GM19455 (cell line): ENCODE measurements around the gene FFAR3.

ENCODE experiments used
- ATAC-seq: cut with Tn5 transposase; IDR thresholded peaks from one replicate; pipeline ENCODE4 v1.9.1; 2021; ENCODE audit not compliant: unreplicated experiment

Gene FFAR3

GRCh38 chr19:35329323-35329722, 28.9 kb upstream of the FFAR3 start:
- ATAC-seq: no peak

GRCh38 chr19:35330475-35330874, 27.8 kb upstream of the FFAR3 start:
- ATAC-seq: no peak

- ATAC-seq: no peak
Observed at GRCh38 chr19:35331551-35332214, 26.6 kb upstream of the FFAR3 start.

GRCh38 chr19:35332817-35333216, 25.4 kb upstream of the FFAR3 start:
- ATAC-seq: no peak

- ATAC-seq: no peak
Observed at GRCh38 chr19:35334144-35334753, 24.0 kb upstream of the FFAR3 start.

GRCh38 chr19:35336166-35336955, 21.9 kb upstream of the FFAR3 start:
- ATAC-seq: no peak

GRCh38 chr19:35337097-35337983, 20.9 kb upstream of the FFAR3 start:
- no peak for ATAC-seq

GRCh38 chr19:35337984-35338296, 20.3 kb upstream of the FFAR3 start:
- ATAC-seq: no peak

- ATAC-seq: no peak
Observed at GRCh38 chr19:35340431-35340830, 17.8 kb upstream of the FFAR3 start.

- ATAC-seq: no peak
Observed at GRCh38 chr19:35341006-35341405, 17.3 kb upstream of the FFAR3 start.

- ATAC-seq: no peak
Observed at GRCh38 chr19:35341565-35342225, 16.6 kb upstream of the FFAR3 start.

- ATAC-seq: no peak
Observed at GRCh38 chr19:35342430-35342829, 15.8 kb upstream of the FFAR3 start.

- no peak for ATAC-seq
Observed at GRCh38 chr19:35344511-35345031, 13.7 kb upstream of the FFAR3 start.

- ATAC-seq: no peak
Observed at GRCh38 chr19:35345671-35346111, 12.6 kb upstream of the FFAR3 start.

- no peak for ATAC-seq
Observed at GRCh38 chr19:35346193-35347052, 11.8 kb upstream of the FFAR3 start.

GRCh38 chr19:35347171-35347929, 10.9 kb upstream of the FFAR3 start, which contains the start of gene FFAR1:
FFAR1 (plus strand) TSS chr19:35347902; CDS start chr19:35351552, 3,650 bp downstream.
- ATAC-seq: peak; percentile 54

GRCh38 chr19:35347930-35348298, 10.3 kb upstream of the FFAR3 start:
- no peak for ATAC-seq

GRCh38 chr19:35348911-35349611, 9.2 kb upstream of the FFAR3 start:
- ATAC-seq: no peak
